ENCODE data around the gene JAKMIP2.

GRCh38 chr5:147567917-147568598 is 214.5 kb downstream of the JAKMIP2 start:
- no peak for TF ChIP-seq POLR2A (IDR thresholded peaks at IDR 0.05; ENCODE audit: low read length)
- no peak for TF ChIP-seq GATA1 (IDR thresholded peaks at IDR 0.05; ENCODE audit: low read depth, low read length)
